Measurements from ENCODE around the gene FAM186B. TPM values are rescaled to one million over a fixed set of nuclear protein-coding genes. Genes with fewer than 3 reads are reported as not detected.

FAM186B gene
- total and polyA plus RNA-seq, 8 donors = 0.18 to 7.0 (median 0.27) TPM; not detected in 4

DNA sequence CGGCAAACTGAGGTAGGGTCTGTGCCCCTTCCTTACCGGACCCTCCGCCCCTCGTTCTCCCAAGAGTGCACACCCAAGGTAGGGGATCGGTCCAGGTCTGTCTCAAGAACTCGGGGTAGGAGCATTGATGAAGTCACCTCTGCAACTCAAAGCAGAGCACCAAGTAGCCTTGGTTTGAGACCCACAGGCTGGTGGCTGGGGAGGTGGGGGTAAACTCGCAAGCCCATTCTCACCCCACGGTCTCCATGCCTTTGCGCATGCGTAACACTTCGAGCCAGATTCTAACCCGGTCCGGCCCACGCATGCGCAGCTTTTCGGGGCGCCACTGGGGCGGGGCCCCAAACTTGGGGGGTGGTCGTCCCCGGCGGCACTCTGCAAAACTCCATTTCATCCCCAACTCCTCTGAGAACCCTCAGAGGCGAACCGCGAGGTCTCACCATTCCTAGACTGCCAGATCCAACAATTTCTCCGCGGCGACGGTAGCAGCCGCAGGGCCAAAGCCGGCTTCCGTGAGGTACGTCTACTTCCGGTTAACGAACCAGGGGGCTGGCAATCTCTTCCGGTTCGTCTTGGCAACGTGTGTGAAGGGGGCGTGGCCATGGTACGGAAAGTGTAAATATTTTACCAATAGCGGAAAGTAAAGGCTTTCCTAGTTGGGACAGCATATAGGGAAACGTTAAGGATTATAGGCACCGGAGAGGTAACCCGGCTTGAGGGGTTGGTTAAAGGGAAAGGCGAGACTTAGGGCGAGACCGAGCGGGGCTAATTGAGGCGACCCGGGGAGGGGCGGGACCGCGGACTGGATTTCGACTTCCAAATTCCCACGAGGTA, 37.6 kb downstream of the FAM186B start, which contains the start of gene MCRS1:
TSS of gene MCRS1 (minus strand) at position 532 of the 831 bp plus-strand sequence. CDS start 1,411 bp downstream, outside the sequence.
- TF ChIP-seq, protein P1, sequence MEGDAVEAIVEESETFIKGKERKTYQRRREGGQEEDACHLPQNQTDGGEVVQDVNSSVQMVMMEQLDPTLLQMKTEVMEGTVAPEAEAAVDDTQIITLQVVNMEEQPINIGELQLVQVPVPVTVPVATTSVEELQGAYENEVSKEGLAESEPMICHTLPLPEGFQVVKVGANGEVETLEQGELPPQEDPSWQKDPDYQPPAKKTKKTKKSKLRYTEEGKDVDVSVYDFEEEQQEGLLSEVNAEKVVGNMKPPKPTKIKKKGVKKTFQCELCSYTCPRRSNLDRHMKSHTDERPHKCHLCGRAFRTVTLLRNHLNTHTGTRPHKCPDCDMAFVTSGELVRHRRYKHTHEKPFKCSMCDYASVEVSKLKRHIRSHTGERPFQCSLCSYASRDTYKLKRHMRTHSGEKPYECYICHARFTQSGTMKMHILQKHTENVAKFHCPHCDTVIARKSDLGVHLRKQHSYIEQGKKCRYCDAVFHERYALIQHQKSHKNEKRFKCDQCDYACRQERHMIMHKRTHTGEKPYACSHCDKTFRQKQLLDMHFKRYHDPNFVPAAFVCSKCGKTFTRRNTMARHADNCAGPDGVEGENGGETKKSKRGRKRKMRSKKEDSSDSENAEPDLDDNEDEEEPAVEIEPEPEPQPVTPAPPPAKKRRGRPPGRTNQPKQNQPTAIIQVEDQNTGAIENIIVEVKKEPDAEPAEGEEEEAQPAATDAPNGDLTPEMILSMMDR (IDR thresholded peaks at IDR 0.05) = no peak
- TF ChIP-seq POLR2A (IDR thresholded peaks at IDR 0.05) (peak in 1 of 4 donors; percentile 44), EP300 (IDR thresholded peaks at IDR 0.05) (no peak), POLR2AphosphoS5 (IDR thresholded peaks at IDR 0.05) (peak; percentile 50 to 90 (median 87))
- peaks cover 23 to 37% (median 28%) of the 10 kb centered on the region in 4 donors for H3K36me3 ChIP-seq
- 0 to 1% (median 0%) methylated on average over 52 to 54 of the region's 54 CpGs for WGBS, 5 donors
- H3K27me3 ChIP-seq = no peaks in the 10 kb centered on the region
- H3K9me3 ChIP-seq = no peaks in the 10 kb centered on the region
- intact Hi-C loops (cut with DNase I; ENCODE audit: low total_unique reads) = no loop called here
- peak within 1 kb of the TSS; percentile 74 to 100 (median 97) for H3K4me3 ChIP-seq
- peak; percentile 92 to 97 for DNase-seq
- H3K4me1 ChIP-seq = peaks cover 17 to 64% (median 40%) of the 10 kb centered on the region in 4 donors
- peak within 1 kb of the TSS; percentile 88 to 98 (median 94) for H3K27ac ChIP-seq

DNA sequence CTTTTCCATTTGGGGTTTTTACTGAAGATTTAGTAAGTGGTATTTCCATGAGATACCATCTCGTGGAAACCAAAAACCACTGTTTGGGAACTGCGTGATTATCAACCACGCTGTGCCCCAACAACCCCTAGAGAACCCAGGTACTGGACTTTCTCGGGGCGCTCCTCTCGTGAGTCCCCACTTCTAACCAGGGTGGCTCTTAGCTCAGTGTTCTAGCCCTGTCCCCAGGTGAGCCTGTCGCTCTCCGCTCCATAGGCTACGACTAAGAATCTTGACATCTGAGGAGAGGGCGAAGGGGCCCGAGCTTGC, 38.2 kb downstream of the FAM186B start:
- H3K9me3 ChIP-seq = no peaks in the 10 kb centered on the region
- DNase-seq = no peak
- H3K27me3 ChIP-seq = no peaks in the 10 kb centered on the region
- peak overlapping the region; percentile 74 to 100 (median 97) for H3K4me3 ChIP-seq
- peaks cover 17 to 64% (median 40%) of the 10 kb centered on the region in 4 donors for H3K4me1 ChIP-seq
- TF ChIP-seq EP300 (IDR thresholded peaks at IDR 0.05) (no peak), POLR2A (IDR thresholded peaks at IDR 0.05) (no peak), POLR2AphosphoS5 (IDR thresholded peaks at IDR 0.05) (no peak)
- TF ChIP-seq, protein P1 (IDR thresholded peaks at IDR 0.05) = no peak
- peaks cover 27 to 43% (median 34%) of the 10 kb centered on the region in 4 donors for H3K36me3 ChIP-seq
- WGBS, 5 donors = 1 to 6% (median 2%) methylated on average over 10 to 11 of the region's 11 CpGs
- intact Hi-C loops (cut with DNase I; ENCODE audit: low total_unique reads) = no loop called here
- H3K27ac ChIP-seq = peak overlapping the region; percentile 88 to 98 (median 94)

DNA sequence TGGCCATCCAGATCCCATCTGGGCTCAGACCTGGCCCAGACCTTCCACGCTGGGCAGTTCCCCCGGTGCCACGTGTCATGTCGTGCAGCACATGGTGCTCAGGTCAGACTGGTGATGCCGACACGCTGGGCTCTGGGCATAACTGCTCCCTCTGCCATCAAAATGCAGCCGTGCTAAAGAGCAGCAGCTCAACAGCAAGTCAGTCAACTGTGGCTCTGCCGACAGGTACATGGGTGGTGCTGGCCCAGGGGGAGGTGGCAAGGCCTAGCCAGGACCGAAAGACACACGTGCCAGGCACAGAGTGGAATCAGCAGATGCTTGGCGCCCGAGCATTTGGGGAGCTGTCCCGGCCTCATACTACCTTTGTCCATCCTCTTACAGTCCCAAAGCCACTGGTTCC, 39.1 kb downstream of the FAM186B start:
- no peak for DNase-seq
- H3K27me3 ChIP-seq = no peaks in the 10 kb centered on the region
- H3K4me3 ChIP-seq = peak overlapping the region in 1 of 4 donors; percentile 96
- TF ChIP-seq POLR2AphosphoS5 (IDR thresholded peaks at IDR 0.05) (no peak), EP300 (IDR thresholded peaks at IDR 0.05) (no peak), POLR2A (IDR thresholded peaks at IDR 0.05) (no peak)
- TF ChIP-seq, protein P1 (IDR thresholded peaks at IDR 0.05) = no peak
- H3K4me1 ChIP-seq = peaks cover 17 to 64% (median 40%) of the 10 kb centered on the region in 4 donors
- intact Hi-C loops (cut with DNase I; ENCODE audit: low total_unique reads) = no loop called here
- no peaks in the 10 kb centered on the region for H3K9me3 ChIP-seq
- peaks cover 36 to 52% (median 43%) of the 10 kb centered on the region in 4 donors for H3K36me3 ChIP-seq
- no peak overlapping the region for H3K27ac ChIP-seq
- WGBS, 5 donors = 91 to 100% (median 96%) methylated on average over 8 to 13 of the region's 13 CpGs

DNA sequence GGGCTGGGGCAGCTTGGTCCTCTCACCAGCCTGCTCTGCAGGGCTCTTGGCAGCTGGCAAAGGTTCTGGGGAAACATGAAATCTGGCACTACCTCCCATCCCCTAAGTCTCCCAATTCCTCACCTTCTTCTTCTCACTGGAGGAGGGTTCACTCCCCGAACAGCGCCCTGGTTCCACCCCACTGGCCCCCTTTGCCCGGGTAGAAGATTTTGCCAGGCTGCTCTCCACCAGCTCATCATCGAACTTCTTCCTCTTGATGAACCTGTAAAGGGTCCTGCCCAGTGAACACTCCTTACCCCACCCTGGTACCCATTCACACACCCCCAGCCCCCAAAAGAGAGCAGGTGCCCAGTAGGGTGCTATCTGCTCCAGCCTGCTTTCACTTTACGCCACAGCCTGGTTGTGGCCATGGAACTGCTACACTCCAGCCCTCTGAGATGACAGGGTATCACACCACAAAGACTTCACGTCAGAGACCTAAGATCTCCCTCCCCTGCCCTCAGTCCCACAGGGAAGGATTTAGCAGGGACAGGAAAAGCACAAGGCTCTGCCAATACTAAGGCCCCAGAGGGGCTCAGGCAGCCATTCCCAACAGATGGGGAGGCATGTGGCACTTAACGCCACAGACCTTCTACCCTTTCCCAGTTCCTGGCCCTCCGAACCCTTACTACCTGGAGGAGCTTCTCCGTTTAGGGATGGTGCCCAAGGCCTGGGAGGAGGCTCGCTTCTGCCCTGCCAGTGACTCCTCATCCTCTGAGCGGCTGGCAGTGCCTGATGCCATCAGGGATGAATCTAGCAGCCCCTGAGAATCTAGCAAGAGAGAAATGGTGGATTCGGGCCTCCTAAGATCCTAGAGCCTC, 39.8 kb downstream of the FAM186B start:
- no peaks in the 10 kb centered on the region for H3K27me3 ChIP-seq
- WGBS, 5 donors = 89 to 95% (median 94%) methylated on average over 10 to 12 of the region's 12 CpGs
- intact Hi-C loops (cut with DNase I; ENCODE audit: low total_unique reads) = no loop called here
- TF ChIP-seq, protein P1 (IDR thresholded peaks at IDR 0.05) = no peak
- no peak for TF ChIP-seq POLR2AphosphoS5 (IDR thresholded peaks at IDR 0.05)
- no peak for TF ChIP-seq POLR2A (IDR thresholded peaks at IDR 0.05)
- TF ChIP-seq EP300 (IDR thresholded peaks at IDR 0.05) = no peak
- peak overlapping the region in 1 of 4 donors; percentile 96 for H3K4me3 ChIP-seq
- DNase-seq = peak in 1 of 2 donors; percentile 1
- peaks cover 42 to 59% (median 50%) of the 10 kb centered on the region in 4 donors for H3K36me3 ChIP-seq
- no peaks in the 10 kb centered on the region for H3K9me3 ChIP-seq
- peaks cover 17 to 57% (median 39%) of the 10 kb centered on the region in 4 donors for H3K4me1 ChIP-seq
- H3K27ac ChIP-seq = no peak overlapping the region
